ENCODE results near the gene KANTR. TPM values are rescaled to one million over a fixed set of nuclear protein-coding genes. Genes with fewer than 3 reads are reported as not detected.

Gene KANTR
- total RNA-seq, 1 experiment from 2014 or later, result 7.5 TPM

- POLR2A ChIA-PET, result no interaction called here
- DNase-seq (ENCODE audit: low read depth, low spot score), result no peak
Observed at GRCh38 chrX:53065104-53065503, 28.8 kb upstream of the KANTR start.

More at GRCh38 chrX:53065104-53065503, 28.8 kb upstream of the KANTR start:
- Histone ChIP-seq H3K9me2 (ENCODE audit: insufficient read depth) (no peaks in the 10 kb centered on the region), H4K20me1 (ENCODE audit: insufficient read depth) (no peaks in the 10 kb centered on the region), H2AFZ (ENCODE audit: low read depth, low read length, poor library complexity, severe bottlenecking) (no peak overlapping the region), H3K36me3 (ENCODE audit: control insufficient read depth in 1 of 2, insufficient read depth in 2 of 2, low read length in 2 of 2) (no peaks in the 10 kb centered on the region), H3K9me3 (ENCODE audit: control insufficient read depth in 1 of 2, insufficient read depth in 1 of 2, low read depth in 1 of 2, low read length in 2 of 2) (no peaks in the 10 kb centered on the region), H3K4me3 (replicated peaks in 1 of 2; ENCODE audit: low read depth in 1 of 2, low read length in 2 of 2) (no peak overlapping the region), H3K27ac (ENCODE audit: low read depth, low read length) (no peak overlapping the region), H3K27me3 (ENCODE audit: insufficient read depth, low read length) (no peaks in the 10 kb centered on the region), H3K4me2 (ENCODE audit: low read length) (peak overlapping the region; percentile 27; the same call in 1 of the 2 replicates), H3K9ac (ENCODE audit: low read length) (no peak overlapping the region), H3K79me2 (ENCODE audit: insufficient read depth, low read length) (no peaks in the 10 kb centered on the region), H3K4me1 (ENCODE audit: control insufficient read depth in 1 of 2, insufficient read depth in 2 of 2, low read length in 2 of 2) (peaks cover 2 to 10% of the 10 kb centered on the region in 2 experiments; a peak in 3 of 4 replicates)
- CTCF ChIA-PET, result no interaction called here
- ATAC-seq, result no peak
- TF ChIP-seq POLR2AphosphoS5 (IDR thresholded peaks at IDR 0.05; ENCODE audit: low read depth, low read length) (no peak), ELF1 (IDR thresholded peaks at IDR 0.05; ENCODE audit: borderline replicate concordance, low read depth) (no peak), FOSL1 (IDR thresholded peaks at IDR 0.05; ENCODE audit: low read depth) (no peak), MAX (IDR thresholded peaks at IDR 0.05) (no peak), ATF3 (IDR thresholded peaks at IDR 0.05) (no peak), CEBPB (IDR thresholded peaks at IDR 0.05; ENCODE audit: low read depth) (no peak), CTCF (IDR thresholded peaks at IDR 0.05 in 2 of 3, conservative IDR thresholded peaks at IDR 0.05 in 1 of 3; ENCODE audit: borderline replicate concordance in 1 of 3, insufficient read depth in 1 of 3, low read depth in 2 of 3, low read length in 2 of 3) (no peak), SIN3A (IDR thresholded peaks at IDR 0.05; ENCODE audit: low read depth) (no peak), TCF7L2 (IDR thresholded peaks at IDR 0.05; ENCODE audit: borderline replicate concordance, extremely low read depth, insufficient read depth, insufficient read length) (no peak), ZBTB33 (IDR thresholded peaks at IDR 0.05; ENCODE audit: extremely low read depth, insufficient replicate concordance, low read length) (no peak), ZNF274 (IDR thresholded peaks at IDR 0.05; ENCODE audit: low read depth, low read length) (no peak)
- intact Hi-C loops (cut with micrococcal nuclease), result no loop called here
- RAD21 ChIA-PET (ENCODE audit: low non-redundant PET in 1 of 2, low total read pairs in 2 of 2, uncharacterized antibody in 2 of 2, unreplicated experiment in 2 of 2), result no interaction called here
- BruUV-seq (replicated peaks), result no TSS peak
